IMR-90 (cell line): ENCODE data around the gene NPFF.

Experiments
- BHLHE40 ChIP-seq: fragments of 150-350 bp; IDR thresholded peaks from 2 replicates; pipeline ENCODE4 v1.6.1; 2016; ENCODE audit warnings: mild to moderate bottlenecking, low read depth, low read length
- CEBPB ChIP-seq: IDR thresholded peaks from 2 replicates; pipeline ENCODE4 v1.6.1; 2012; ENCODE audit warnings: low read depth, low read length, improper control_type of control experiment
- CHD1 ChIP-seq: IDR thresholded peaks from 2 replicates; pipeline ENCODE4 v1.6.1; 2012; ENCODE audit warnings: low read depth, low read length, improper control_type of control experiment
- MAFK ChIP-seq: IDR thresholded peaks from 2 replicates; pipeline ENCODE4 v1.6.1; 2012; ENCODE audit warnings: low read depth, low read length, improper control_type of control experiment
- MXI1 ChIP-seq: IDR thresholded peaks from 2 replicates; pipeline ENCODE4 v1.6.1; 2012; ENCODE audit warnings: low read depth, mild to moderate bottlenecking, low read length, moderate library complexity, borderline replicate concordance
- POLR2A ChIP-seq: IDR thresholded peaks from 2 replicates; pipeline ENCODE4 v1.6.1; 2012; ENCODE audit warnings: mild to moderate bottlenecking, low read depth, low read length
- RAD21 ChIP-seq: IDR thresholded peaks from 2 replicates; pipeline ENCODE4 v1.6.1; 2012; ENCODE audit warnings: low read length, improper control_type of control experiment
- SMC3 ChIP-seq: fragments of 150-350 bp; IDR thresholded peaks from 2 replicates; pipeline ENCODE4 v1.6.1; 2016; ENCODE audit warnings: low read depth, mild to moderate bottlenecking, antibody characterized with exemption, low read length, moderate library complexity
- TF ChIP-seq, protein P1 (sequence below): conservative IDR thresholded peaks from 2 replicates; pipeline ENCODE4 v1.5.1; 2012; ENCODE audit warnings: mild to moderate bottlenecking, low read depth, low read length, improper control_type of control experiment
- TF ChIP-seq, protein P2 (sequence below): fragments of 150-350 bp; IDR thresholded peaks from 2 replicates; pipeline ENCODE4 v1.6.1; 2017; ENCODE audit warnings: mild to moderate bottlenecking, antibody characterized with exemption, low read length, low read depth

DNA sequence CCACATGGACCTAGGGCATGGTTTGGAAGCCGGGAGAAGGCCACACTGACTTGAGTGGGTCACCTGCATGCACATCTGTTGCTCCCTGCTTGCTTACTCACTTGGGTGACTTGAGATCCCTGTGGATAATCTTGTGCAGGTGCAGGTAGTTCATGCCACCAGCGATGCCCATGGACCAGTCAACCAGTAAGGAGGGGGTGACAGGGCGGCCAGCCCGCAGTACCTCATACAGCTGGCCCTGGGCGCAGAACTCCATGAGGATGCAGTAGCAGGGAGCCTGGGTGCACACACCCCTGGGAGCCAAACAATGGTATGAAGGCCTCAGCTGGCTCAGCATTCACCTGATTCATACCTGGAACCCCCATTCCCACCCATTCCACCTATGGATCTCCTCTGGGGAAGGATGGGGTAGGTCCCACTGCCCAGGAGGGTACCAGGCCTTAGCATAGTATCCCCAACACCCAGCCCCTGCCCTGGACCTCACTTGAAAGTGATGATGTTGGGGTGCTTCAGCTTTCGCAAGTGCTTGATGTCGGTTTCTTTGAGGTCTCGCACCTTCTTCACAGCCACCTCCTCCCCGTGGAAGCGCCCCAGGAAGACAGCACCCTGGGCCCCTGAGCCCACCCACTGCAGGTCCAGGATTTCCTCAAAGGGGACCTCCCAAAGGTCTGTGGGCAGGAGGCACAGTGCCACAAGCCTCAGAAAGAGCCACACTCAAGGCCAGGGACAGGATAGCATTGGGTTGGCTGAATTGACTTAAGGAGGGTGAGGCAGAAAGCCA, 21.1 kb downstream of the NPFF start:
- TF ChIP-seq CHD1 (no peak), MXI1 (no peak), POLR2A (no peak), SMC3 (no peak), MAFK (no peak), BHLHE40 (no peak), RAD21 (no peak), CEBPB (no peak)
- TF ChIP-seq, protein P1, sequence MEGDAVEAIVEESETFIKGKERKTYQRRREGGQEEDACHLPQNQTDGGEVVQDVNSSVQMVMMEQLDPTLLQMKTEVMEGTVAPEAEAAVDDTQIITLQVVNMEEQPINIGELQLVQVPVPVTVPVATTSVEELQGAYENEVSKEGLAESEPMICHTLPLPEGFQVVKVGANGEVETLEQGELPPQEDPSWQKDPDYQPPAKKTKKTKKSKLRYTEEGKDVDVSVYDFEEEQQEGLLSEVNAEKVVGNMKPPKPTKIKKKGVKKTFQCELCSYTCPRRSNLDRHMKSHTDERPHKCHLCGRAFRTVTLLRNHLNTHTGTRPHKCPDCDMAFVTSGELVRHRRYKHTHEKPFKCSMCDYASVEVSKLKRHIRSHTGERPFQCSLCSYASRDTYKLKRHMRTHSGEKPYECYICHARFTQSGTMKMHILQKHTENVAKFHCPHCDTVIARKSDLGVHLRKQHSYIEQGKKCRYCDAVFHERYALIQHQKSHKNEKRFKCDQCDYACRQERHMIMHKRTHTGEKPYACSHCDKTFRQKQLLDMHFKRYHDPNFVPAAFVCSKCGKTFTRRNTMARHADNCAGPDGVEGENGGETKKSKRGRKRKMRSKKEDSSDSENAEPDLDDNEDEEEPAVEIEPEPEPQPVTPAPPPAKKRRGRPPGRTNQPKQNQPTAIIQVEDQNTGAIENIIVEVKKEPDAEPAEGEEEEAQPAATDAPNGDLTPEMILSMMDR, result no peak
- TF ChIP-seq, protein P2, sequence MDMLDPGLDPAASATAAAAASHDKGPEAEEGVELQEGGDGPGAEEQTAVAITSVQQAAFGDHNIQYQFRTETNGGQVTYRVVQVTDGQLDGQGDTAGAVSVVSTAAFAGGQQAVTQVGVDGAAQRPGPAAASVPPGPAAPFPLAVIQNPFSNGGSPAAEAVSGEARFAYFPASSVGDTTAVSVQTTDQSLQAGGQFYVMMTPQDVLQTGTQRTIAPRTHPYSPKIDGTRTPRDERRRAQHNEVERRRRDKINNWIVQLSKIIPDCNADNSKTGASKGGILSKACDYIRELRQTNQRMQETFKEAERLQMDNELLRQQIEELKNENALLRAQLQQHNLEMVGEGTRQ, result no peak
